ENCODE results near the gene TBCD. TPM values are rescaled to one million over a fixed set of nuclear protein-coding genes. Genes with fewer than 3 reads are reported as not detected.
A peak's percentile ranks its signal among the peaks of the same experiment; 100 is the strongest.

TBCD gene
- polyA plus RNA-seq, 1 donor from 2014 or later, result 19.4 TPM

GRCh38 chr17:82843904-82844680 lies 92.2 kb downstream of the TBCD start:
- peaks cover under 1 to 1% (median under 1%) of the 10 kb centered on the region in 3 donors for H3K4me1 Mint-ChIP-seq
- H3K9me3 Mint-ChIP-seq, result peaks cover 0 to 1% (median 0%) of the 10 kb centered on the region in 3 donors
- peaks cover 3% of the 10 kb centered on the region for H3K36me3 Mint-ChIP-seq
- no peak overlapping the region for H3K27ac Mint-ChIP-seq
- no peak overlapping the region for H3K4me3 Mint-ChIP-seq
- peaks cover 2% of the 10 kb centered on the region for H3K27me3 Mint-ChIP-seq

- H3K27ac Mint-ChIP-seq, result no peak overlapping the region
- peaks cover 3% of the 10 kb centered on the region for H3K36me3 Mint-ChIP-seq
- peaks cover 2% of the 10 kb centered on the region for H3K27me3 Mint-ChIP-seq
- H3K4me1 Mint-ChIP-seq, result peaks cover 4 to 6% (median 5%) of the 10 kb centered on the region in 3 donors
- peaks cover 0 to 1% (median 0%) of the 10 kb centered on the region in 3 donors for H3K9me3 Mint-ChIP-seq
- no peak overlapping the region for H3K4me3 Mint-ChIP-seq
These were observed 92.9 kb downstream of the TBCD start for GRCh38 chr17:82844796-82845162.

GRCh38 chr17:82845163-82845807 lies 93.4 kb downstream of the TBCD start:
- peaks cover 3% of the 10 kb centered on the region for H3K36me3 Mint-ChIP-seq
- H3K9me3 Mint-ChIP-seq, result peaks cover 0 to 1% (median 0%) of the 10 kb centered on the region in 3 donors
- peaks cover 4 to 6% (median 5%) of the 10 kb centered on the region in 3 donors for H3K4me1 Mint-ChIP-seq
- H3K27me3 Mint-ChIP-seq, result peaks cover 2% of the 10 kb centered on the region
- no peak overlapping the region for H3K4me3 Mint-ChIP-seq
- no peak overlapping the region for H3K27ac Mint-ChIP-seq

- Mint-ChIP-seq H3K27ac (no peak overlapping the region), H3K4me3 (peak overlapping the region in 1 of 4 donors; percentile 73)
These were observed 94.3 kb downstream of the TBCD start for GRCh38 chr17:82846061-82846691.

GRCh38 chr17:82848022-82848592 lies 96.2 kb downstream of the TBCD start:
- peaks cover 2% of the 10 kb centered on the region for H3K27me3 Mint-ChIP-seq
- peaks cover 0 to 1% (median 0%) of the 10 kb centered on the region in 3 donors for H3K9me3 Mint-ChIP-seq
- H3K36me3 Mint-ChIP-seq, result peaks cover 5% of the 10 kb centered on the region
- no peak overlapping the region for H3K4me3 Mint-ChIP-seq
- peaks cover 4 to 6% (median 5%) of the 10 kb centered on the region in 3 donors for H3K4me1 Mint-ChIP-seq
- peak overlapping the region in 1 of 3 donors; percentile 19 for H3K27ac Mint-ChIP-seq

More at GRCh38 chr17:82846061-82846691, 94.3 kb downstream of the TBCD start:
- peaks cover 4 to 6% (median 5%) of the 10 kb centered on the region in 3 donors for H3K4me1 Mint-ChIP-seq
- H3K36me3 Mint-ChIP-seq, result peaks cover 5% of the 10 kb centered on the region
- peaks cover 2% of the 10 kb centered on the region for H3K27me3 Mint-ChIP-seq
- H3K9me3 Mint-ChIP-seq, result peaks cover 0 to 1% (median 0%) of the 10 kb centered on the region in 3 donors

- peaks cover 2% of the 10 kb centered on the region for H3K27me3 Mint-ChIP-seq
- H3K4me3 Mint-ChIP-seq, result no peak overlapping the region
- peaks cover 0 to 1% (median 0%) of the 10 kb centered on the region in 3 donors for H3K9me3 Mint-ChIP-seq
- H3K4me1 Mint-ChIP-seq, result peaks cover 6 to 9% (median 6%) of the 10 kb centered on the region in 3 donors
- peaks cover 8% of the 10 kb centered on the region for H3K36me3 Mint-ChIP-seq
- H3K27ac Mint-ChIP-seq, result peak overlapping the region in 1 of 3 donors; percentile 3
These were observed 97.4 kb downstream of the TBCD start for GRCh38 chr17:82849076-82849945.

GRCh38 chr17:82851381-82851780 lies 99.5 kb downstream of the TBCD start:
- H3K4me3 Mint-ChIP-seq, result no peak overlapping the region
- H3K27me3 Mint-ChIP-seq, result peaks cover 2% of the 10 kb centered on the region
- H3K27ac Mint-ChIP-seq, result no peak overlapping the region
- H3K9me3 Mint-ChIP-seq, result peaks cover 0 to 1% (median 0%) of the 10 kb centered on the region in 3 donors
- H3K36me3 Mint-ChIP-seq, result peaks cover 8% of the 10 kb centered on the region
- H3K4me1 Mint-ChIP-seq, result peaks cover 6 to 9% (median 6%) of the 10 kb centered on the region in 3 donors

GRCh38 chr17:82854226-82854625 lies 102.4 kb downstream of the TBCD start:
- peaks cover 3 to 11% (median 5%) of the 10 kb centered on the region in 3 donors for H3K4me1 Mint-ChIP-seq
- H3K36me3 Mint-ChIP-seq, result peaks cover 8% of the 10 kb centered on the region
- no peaks in the 10 kb centered on the region for H3K9me3 Mint-ChIP-seq
- no peak overlapping the region for H3K4me3 Mint-ChIP-seq
- H3K27ac Mint-ChIP-seq, result no peak overlapping the region
- no peaks in the 10 kb centered on the region for H3K27me3 Mint-ChIP-seq

GRCh38 chr17:82856361-82856760 lies 104.5 kb downstream of the TBCD start:
- H3K36me3 Mint-ChIP-seq, result peaks cover 6% of the 10 kb centered on the region
- H3K4me1 Mint-ChIP-seq, result peaks cover 8 to 14% (median 10%) of the 10 kb centered on the region in 3 donors
- no peak overlapping the region for H3K27ac Mint-ChIP-seq
- H3K27me3 Mint-ChIP-seq, result no peaks in the 10 kb centered on the region
- no peaks in the 10 kb centered on the region for H3K9me3 Mint-ChIP-seq
- no peak overlapping the region for H3K4me3 Mint-ChIP-seq

- Mint-ChIP-seq H3K36me3 (peaks cover 6% of the 10 kb centered on the region), H3K4me3 (no peak overlapping the region), H3K4me1 (peaks cover 15 to 16% (median 16%) of the 10 kb centered on the region in 3 donors), H3K27ac (no peak overlapping the region), H3K27me3 (no peaks in the 10 kb centered on the region), H3K9me3 (no peaks in the 10 kb centered on the region)
These were observed 106.7 kb downstream of the TBCD start for GRCh38 chr17:82858376-82859126.

- Mint-ChIP-seq H3K9me3 (no peaks in the 10 kb centered on the region), H3K27ac (peak overlapping the region in 2 of 3 donors; percentile 11 to 94), H3K4me3 (peak overlapping the region; percentile 31 to 83 (median 58)), H3K4me1 (peaks cover 24 to 25% (median 25%) of the 10 kb centered on the region in 3 donors), H3K36me3 (no peaks in the 10 kb centered on the region), H3K27me3 (no peaks in the 10 kb centered on the region)
These were observed 107.9 kb downstream of the TBCD start for GRCh38 chr17:82859431-82860403.

- H3K4me1 Mint-ChIP-seq, result peaks cover 28 to 29% (median 29%) of the 10 kb centered on the region in 3 donors
- no peaks in the 10 kb centered on the region for H3K9me3 Mint-ChIP-seq
- H3K27ac Mint-ChIP-seq, result peak overlapping the region; percentile 16 to 94 (median 37)
- peak overlapping the region in 2 of 4 donors; percentile 70 to 74 for H3K4me3 Mint-ChIP-seq
- H3K27me3 Mint-ChIP-seq, result no peaks in the 10 kb centered on the region
- H3K36me3 Mint-ChIP-seq, result no peaks in the 10 kb centered on the region
These were observed 108.9 kb downstream of the TBCD start for GRCh38 chr17:82860606-82861392.
